ENCODE results near the gene DLK2.
"Not testable (repeated sequence)": the region's sequence is repeated elsewhere in the genome, so short reads cannot be mapped to it uniquely, and the experiment has no call there.

DNA sequence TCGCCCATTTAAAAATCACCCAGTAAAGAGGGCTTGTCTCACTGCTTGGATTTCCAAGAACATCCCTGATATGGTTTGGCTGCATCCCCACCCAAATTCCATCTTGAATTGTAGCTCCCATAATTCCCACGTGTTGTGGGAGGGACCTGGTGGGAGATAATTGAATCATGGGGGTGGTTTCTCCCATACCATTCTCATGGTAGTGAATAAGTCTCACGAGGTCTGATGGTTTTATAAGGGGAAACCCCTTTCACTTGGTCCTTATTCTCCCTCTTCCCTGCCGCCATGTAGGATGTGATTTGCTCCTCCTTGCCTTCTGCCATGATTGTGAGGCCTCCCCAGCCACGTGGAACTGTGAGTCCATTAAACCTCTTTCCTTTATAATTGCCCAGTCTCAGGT, 11.9 kb upstream of the DLK2 start:
- TF ChIP-seq, protein P1, sequence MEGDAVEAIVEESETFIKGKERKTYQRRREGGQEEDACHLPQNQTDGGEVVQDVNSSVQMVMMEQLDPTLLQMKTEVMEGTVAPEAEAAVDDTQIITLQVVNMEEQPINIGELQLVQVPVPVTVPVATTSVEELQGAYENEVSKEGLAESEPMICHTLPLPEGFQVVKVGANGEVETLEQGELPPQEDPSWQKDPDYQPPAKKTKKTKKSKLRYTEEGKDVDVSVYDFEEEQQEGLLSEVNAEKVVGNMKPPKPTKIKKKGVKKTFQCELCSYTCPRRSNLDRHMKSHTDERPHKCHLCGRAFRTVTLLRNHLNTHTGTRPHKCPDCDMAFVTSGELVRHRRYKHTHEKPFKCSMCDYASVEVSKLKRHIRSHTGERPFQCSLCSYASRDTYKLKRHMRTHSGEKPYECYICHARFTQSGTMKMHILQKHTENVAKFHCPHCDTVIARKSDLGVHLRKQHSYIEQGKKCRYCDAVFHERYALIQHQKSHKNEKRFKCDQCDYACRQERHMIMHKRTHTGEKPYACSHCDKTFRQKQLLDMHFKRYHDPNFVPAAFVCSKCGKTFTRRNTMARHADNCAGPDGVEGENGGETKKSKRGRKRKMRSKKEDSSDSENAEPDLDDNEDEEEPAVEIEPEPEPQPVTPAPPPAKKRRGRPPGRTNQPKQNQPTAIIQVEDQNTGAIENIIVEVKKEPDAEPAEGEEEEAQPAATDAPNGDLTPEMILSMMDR (IDR thresholded peaks at IDR 0.05; ENCODE audit: insufficient read depth, low read length, poor library complexity, severe bottlenecking), result not testable (repeated sequence)
- TF ChIP-seq EZH2phosphoT487 (conservative IDR thresholded peaks at IDR 0.05; ENCODE audit: low read length), result not testable (repeated sequence)
